HG02970 (cell line): Measurements from ENCODE around the gene SFXN3.
A peak's percentile ranks its signal among the peaks of the same experiment; 100 is the strongest.

Experiments
- ATAC-seq: cut with Tn5 transposase; IDR thresholded peaks from one replicate; pipeline ENCODE4 v1.9.1; 2021; ENCODE audit warnings: mild to moderate bottlenecking, moderate library complexity, moderate number of reproducible peaks; ENCODE audit not compliant: unreplicated experiment, low FRiP score

The SFXN3 gene

GRCh38 chr10:101052285-101052684, 21.3 kb downstream of the SFXN3 start:
- no peak for ATAC-seq

DNA sequence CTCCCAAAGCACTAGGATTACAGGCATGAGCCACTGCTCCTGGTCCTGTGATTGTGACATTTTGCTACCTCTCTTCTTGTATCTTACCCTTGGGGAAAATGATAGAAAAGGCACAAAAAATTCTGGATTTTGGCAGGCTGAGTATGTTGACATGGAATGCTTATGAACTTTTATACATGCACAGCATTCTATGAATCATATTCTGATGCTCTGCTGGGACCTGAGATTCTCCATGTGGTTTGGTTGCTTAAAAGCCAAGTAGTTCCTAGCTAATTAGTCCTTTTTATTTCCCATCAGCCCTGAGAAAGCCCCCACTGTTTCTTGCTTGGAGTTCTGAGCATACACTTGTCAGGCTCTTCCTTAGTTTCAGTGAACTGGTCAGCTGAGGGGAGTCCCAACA, 22.5 kb downstream of the SFXN3 start:
- no peak for ATAC-seq

GRCh38 chr10:101054351-101054750, 23.3 kb downstream of the SFXN3 start:
- ATAC-seq = no peak

GRCh38 chr10:101054876-101055275, 23.8 kb downstream of the SFXN3 start:
- no peak for ATAC-seq

- ATAC-seq = no peak
These were observed 24.4 kb downstream of the SFXN3 start for GRCh38 chr10:101055411-101055810.

DNA sequence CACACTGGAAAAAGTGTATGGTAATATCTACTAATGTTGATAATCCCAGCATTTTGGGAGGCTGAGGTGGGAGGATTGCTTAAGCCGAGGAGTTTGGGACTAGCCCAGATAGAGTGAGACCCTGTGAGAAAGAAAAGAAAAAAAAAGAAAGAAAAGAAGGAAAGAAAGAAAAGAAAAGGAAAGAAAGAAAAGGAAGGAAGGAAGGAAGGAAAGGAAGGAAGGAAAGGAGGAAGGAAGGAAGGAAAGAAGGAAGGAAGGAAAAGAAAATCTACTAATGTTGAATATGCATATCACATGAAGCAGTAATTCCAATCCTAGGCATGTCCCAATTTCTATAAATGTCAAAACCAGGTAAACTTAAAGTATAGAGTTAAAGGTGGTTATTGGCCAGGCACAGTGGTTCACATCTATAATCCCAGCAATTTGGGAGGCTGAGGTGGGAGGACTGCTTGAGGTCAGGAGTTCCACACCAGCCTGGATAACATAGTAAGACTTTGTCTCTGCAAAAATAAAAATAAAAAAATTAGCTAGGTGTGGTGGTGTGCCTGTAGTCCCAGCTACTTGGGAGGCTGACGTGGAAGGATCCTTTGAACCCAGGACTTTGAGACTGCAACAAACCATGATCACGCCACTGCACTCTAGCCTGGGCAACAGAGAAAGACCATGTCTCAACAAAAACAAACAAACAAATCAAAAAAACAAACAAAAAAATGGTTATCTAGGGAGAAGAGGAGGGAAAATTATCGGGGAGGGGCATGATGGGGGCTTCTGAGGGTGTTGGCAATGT, 25.5 kb downstream of the SFXN3 start:
- ATAC-seq = no peak

DNA sequence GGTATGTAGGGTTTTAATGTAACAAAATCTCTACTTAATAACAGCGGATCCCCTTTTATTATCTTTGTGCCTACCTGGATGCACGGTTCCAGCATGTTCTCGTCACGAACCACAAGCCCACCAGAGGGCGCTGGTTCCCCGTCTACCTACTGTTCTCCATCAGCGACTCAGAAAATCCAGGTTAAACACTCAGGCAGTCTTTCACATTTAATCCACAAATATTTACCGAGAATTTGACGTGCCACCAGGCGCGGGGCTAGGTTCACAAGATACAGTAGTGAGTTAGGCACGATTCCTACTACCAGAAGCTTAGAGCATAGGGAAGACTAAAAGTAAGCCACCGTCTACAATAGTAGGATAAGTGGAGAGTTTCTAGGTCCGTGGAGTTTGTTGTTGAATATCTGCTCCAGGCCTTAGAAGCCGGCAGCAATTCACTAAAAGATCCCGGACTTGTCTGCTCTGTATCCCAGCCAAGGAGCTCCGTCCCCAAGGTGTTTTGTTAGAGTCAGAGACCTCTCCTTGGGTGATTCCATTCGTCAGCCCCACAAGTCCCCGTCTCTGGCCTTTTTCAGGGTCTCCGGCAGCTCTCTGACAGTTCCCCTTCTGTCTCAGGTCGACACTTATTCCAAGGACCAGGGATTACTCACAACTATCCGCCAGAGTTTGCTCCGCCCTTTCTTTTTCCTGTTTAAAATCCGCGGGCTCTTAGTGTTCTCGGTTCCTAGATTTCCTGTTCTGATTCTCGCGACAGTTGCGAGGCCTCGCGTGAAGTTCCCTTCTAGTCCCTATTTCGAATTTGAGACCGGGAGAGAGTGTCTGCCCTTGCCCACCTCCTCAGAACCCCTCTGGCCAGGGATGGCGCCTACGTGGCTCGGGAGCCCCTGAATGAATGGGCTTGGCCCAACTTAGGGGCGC, 29.3 kb downstream of the SFXN3 start:
- peak; percentile 42 for ATAC-seq

- ATAC-seq = peak; percentile 55
These were observed 30.1 kb downstream of the SFXN3 start for GRCh38 chr10:101060951-101061623.

DNA sequence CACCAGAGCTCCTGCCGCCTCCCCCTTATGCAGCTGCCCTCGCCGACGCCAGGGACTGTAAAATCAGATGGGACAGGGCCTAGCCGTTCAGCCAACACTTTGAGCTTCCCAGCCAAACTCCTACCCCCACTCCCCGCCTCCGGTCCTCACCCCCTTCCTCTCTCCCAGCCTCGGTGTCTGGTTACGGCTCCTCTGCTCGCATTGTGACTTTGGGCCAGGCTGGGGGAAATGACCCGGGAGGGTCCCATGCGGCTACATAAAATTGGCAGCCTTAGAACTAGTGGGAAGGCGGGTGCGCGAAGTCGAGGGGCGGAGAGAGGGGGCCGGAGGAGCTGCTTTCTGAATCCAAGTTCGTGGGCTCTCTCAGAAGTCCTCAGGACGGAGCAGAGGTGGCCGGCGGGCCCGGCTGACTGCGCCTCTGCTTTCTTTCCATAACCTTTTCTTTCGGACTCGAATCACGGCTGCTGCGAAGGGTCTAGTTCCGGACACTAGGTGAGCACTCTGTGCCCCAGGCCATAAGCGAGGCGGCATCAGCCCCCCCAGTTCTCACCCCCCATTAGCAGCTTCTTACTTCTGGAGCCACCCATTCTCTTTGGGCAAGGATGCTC, 30.7 kb downstream of the SFXN3 start, which contains the start of gene KAZALD1:
Gene KAZALD1 (plus strand): TSS at position 366 of the 608 bp plus-strand sequence. CDS start 604 bp downstream, outside the sequence.
- no peak for ATAC-seq

DNA sequence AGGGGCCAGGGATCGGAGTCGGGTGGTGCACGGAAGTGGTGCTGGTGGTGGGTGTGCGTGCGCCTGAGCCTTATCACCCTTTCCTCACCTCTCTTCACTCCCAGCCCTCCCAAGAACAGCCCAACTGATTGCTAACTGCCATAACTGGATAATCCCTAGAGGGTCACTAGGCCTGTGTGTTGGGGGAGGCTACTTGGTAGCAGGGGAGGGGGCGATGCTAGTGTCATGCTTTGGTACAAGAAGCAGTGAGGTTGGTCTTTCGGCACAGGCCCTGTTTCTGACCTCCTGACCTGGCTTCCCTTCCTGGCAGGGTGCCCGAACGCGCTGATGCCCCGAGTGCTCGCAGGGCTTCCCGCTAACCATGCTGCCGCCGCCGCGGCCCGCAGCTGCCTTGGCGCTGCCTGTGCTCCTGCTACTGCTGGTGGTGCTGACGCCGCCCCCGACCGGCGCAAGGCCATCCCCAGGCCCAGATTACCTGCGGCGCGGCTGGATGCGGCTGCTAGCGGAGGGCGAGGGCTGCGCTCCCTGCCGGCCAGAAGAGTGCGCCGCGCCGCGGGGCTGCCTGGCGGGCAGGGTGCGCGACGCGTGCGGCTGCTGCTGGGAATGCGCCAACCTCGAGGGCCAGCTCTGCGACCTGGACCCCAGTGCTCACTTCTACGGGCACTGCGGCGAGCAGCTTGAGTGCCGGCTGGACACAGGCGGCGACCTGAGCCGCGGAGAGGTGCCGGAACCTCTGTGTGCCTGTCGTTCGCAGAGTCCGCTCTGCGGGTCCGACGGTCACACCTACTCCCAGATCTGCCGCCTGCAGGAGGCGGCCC, 31.4 kb downstream of the SFXN3 start:
- ATAC-seq = no peak

- no peak for ATAC-seq
These were observed 32.1 kb downstream of the SFXN3 start for GRCh38 chr10:101063050-101063525.

- no peak for ATAC-seq
These were observed 32.7 kb downstream of the SFXN3 start for GRCh38 chr10:101063548-101064414.

GRCh38 chr10:101064415-101065030, 33.5 kb downstream of the SFXN3 start:
- ATAC-seq = no peak

DNA sequence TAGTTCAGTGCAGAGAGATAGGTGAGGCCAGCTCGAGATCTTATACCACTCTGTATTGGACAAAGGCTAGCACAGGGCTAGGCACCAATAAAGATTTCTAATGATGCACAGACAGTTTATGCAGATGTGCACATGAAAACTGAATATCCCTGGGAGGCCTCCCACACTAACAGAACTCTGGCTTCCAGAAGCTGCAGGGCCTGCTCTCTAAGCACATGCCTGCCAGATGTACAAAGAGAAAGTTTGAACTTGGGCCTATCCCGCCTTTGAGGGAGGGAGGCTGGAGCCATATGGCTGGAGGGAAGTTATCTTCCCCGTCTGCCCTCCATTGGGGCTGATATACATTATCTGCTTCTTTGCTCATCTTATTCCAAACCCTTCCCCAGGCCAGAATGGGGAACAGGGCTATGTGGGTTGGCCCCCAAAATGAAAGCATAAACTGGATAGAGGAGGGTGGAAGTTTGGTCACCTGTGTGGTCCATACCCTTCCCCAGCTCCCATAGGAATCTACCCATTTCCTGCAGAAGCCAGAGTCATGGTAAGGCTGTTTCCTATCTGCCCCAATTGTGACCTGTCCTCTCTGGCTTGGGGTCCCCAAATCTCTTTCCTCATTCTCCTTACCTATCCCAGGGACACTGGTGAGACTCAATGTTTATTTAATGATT, 34.6 kb downstream of the SFXN3 start:
- ATAC-seq = no peak

GRCh38 chr10:101066146-101066895, 35.3 kb downstream of the SFXN3 start:
- no peak for ATAC-seq

- ATAC-seq = no peak
These were observed 35.9 kb downstream of the SFXN3 start for GRCh38 chr10:101066896-101067355.
